HEK293 (cell line): ENCODE measurements around the gene HLA-DMA.

Experiments used
- CTCF ChIA-PET: fragments of 350-600 bp; formaldehyde crosslinking; extraction: SDS; loops from one replicate; lab custom pipeline; 2021; ENCODE audit warnings: antibody characterized with exemption; lab: Yijun Ruan, JAX
- POLR2A ChIA-PET: fragments of 300-600 bp; formaldehyde crosslinking; extraction: SDS; loops from one replicate; lab custom pipeline; 2020; ENCODE audit warnings: antibody characterized with exemption, inconsistent platforms; lab: Yijun Ruan, JAX
- H3K27ac ChIP-seq: fragments of 200-500 bp; sonication (Bioruptor generic); 2 replicates; pipeline ENCODE4 v1.5.1; 2014; ENCODE audit warnings: low read depth, low read length, control low read depth, inconsistent platforms; ENCODE audit errors: extremely low read depth
- H3K36me3 ChIP-seq, 2 experiments: fragments of 200-500 bp in 1 of 2; sonication (Bioruptor generic) in 1 of 2; 1 replicate in 1 of 2; 2 replicates in 1 of 2; pipeline ENCODE4 v1.5.1; 2014 to 2017; ENCODE audit warnings: inconsistent platforms in 2 of 2, low read length in 2 of 2; ENCODE audit not compliant: control insufficient read depth in 2 of 2, insufficient read depth in 1 of 2
- H3K4me1 ChIP-seq: fragments of 200-500 bp; sonication (Bioruptor generic); 2 replicates; pipeline ENCODE4 v1.5.1; 2014; ENCODE audit warnings: mild to moderate bottlenecking, low read length, inconsistent platforms; ENCODE audit not compliant: control insufficient read depth, insufficient read depth
- H3K4me3 ChIP-seq: 2 replicates; pipeline ENCODE4 v1.5.1; 2011; ENCODE audit warnings: low read depth, mild to moderate bottlenecking, control low read depth, low read length, moderate library complexity
- H3K9me3 ChIP-seq: fragments of 200-500 bp; sonication (Bioruptor generic); 2 replicates; pipeline ENCODE4 v1.5.1; 2014; ENCODE audit warnings: low read depth, low read length, inconsistent platforms; ENCODE audit not compliant: control insufficient read depth, insufficient read depth
- KLF10 ChIP-seq: fragments of 450-650 bp; IDR thresholded peaks from 2 replicates; pipeline ENCODE4 v1.5.1; 2018; ENCODE audit warnings: missing biosample characterization, mild to moderate bottlenecking, missing genetic modification characterization
- KLF17 ChIP-seq: fragments of 450-650 bp; formaldehyde crosslinking; IDR thresholded peaks from 2 replicates; pipeline ENCODE4 v1.5.1; 2016; ENCODE audit warnings: missing biosample characterization, missing genetic modification characterization
- OSR2 ChIP-seq: fragments of 450-650 bp; formaldehyde crosslinking; IDR thresholded peaks from 2 replicates; pipeline ENCODE4 v1.5.1; 2016; ENCODE audit warnings: missing biosample characterization, missing genetic modification characterization
- YY2 ChIP-seq: fragments of 450-650 bp; formaldehyde crosslinking; IDR thresholded peaks from 2 replicates; pipeline ENCODE4 v1.5.1; 2016; ENCODE audit warnings: missing biosample characterization, missing genetic modification characterization
- ZNF148 ChIP-seq: fragments of 450-650 bp; formaldehyde crosslinking; IDR thresholded peaks from 2 replicates; pipeline ENCODE4 v1.5.0; 2017; ENCODE audit warnings: missing biosample characterization, missing genetic modification characterization, borderline replicate concordance
- ZNF211 ChIP-seq: fragments of 450-650 bp; formaldehyde crosslinking; IDR thresholded peaks from 2 replicates; pipeline ENCODE4 v1.5.1; 2016; ENCODE audit warnings: low read depth, missing biosample characterization, missing genetic modification characterization
- ZNF311 ChIP-seq: fragments of 450-650 bp; formaldehyde crosslinking; IDR thresholded peaks from 2 replicates; pipeline ENCODE4 v1.5.1; 2017; ENCODE audit warnings: missing biosample characterization, missing genetic modification characterization, borderline replicate concordance
- ZNF362 ChIP-seq: fragments of 450-650 bp; formaldehyde crosslinking; IDR thresholded peaks from 2 replicates; pipeline ENCODE4 v1.5.1; 2016; ENCODE audit warnings: missing biosample characterization, missing genetic modification characterization
- ZNF501 ChIP-seq: fragments of 450-650 bp; formaldehyde crosslinking; IDR thresholded peaks from 2 replicates; pipeline ENCODE4 v1.5.1; 2016; ENCODE audit warnings: missing biosample characterization, missing genetic modification characterization
- ZNF654 ChIP-seq: fragments of 450-650 bp; formaldehyde crosslinking; IDR thresholded peaks from 2 replicates; pipeline ENCODE4 v1.5.1; 2016; ENCODE audit warnings: low read depth, missing biosample characterization, missing genetic modification characterization
- ZNF670 ChIP-seq: fragments of 450-650 bp; formaldehyde crosslinking; IDR thresholded peaks from 2 replicates; pipeline ENCODE4 v1.5.1; 2016; ENCODE audit warnings: missing biosample characterization, missing genetic modification characterization, low read depth
- ZSCAN4 ChIP-seq: fragments of 450-650 bp; formaldehyde crosslinking; IDR thresholded peaks from 2 replicates; pipeline ENCODE4 v1.5.1; 2017; ENCODE audit warnings: missing biosample characterization, missing genetic modification characterization
- TF ChIP-seq, protein P1 (sequence below): fragments of 450-650 bp; formaldehyde crosslinking; IDR thresholded peaks from 2 replicates; pipeline ENCODE4 v1.5.1; 2016; ENCODE audit warnings: missing biosample characterization, missing genetic modification characterization

HLA-DMA gene

GRCh38 chr6:32937230-32937633, 15.7 kb downstream of the HLA-DMA start:
- CTCF ChIA-PET: interaction anchor here (1.0 to 10.3 kb wide), 3 partner anchors 11 to 47 kb away, joined by 3 to 109 read pairs (median 67); partner anchors contain the start of gene HLA-DMA
- Histone ChIP-seq H3K4me1 (no peaks in the 10 kb centered on the region), H3K4me3 (no peak overlapping the region)
- POLR2A ChIA-PET: interaction anchor here (2.1 kb wide), 1 partner anchor 43 kb away, joined by 6 read pairs; no protein-coding TSS in a partner anchor
- TF ChIP-seq ZNF148 (tag by site-specific recombination): no peak
- no peak for TF ChIP-seq YY2 (tag by site-specific recombination)
- TF ChIP-seq ZNF501 (tag by site-specific recombination): no peak
- TF ChIP-seq, all 188 proteins: peak for 0
- Histone ChIP-seq H3K36me3 (no peaks in the 10 kb centered on the region), H3K27ac (no peak overlapping the region), H3K9me3 (no peaks in the 10 kb centered on the region)

GRCh38 chr6:32936239-32937152, 16.4 kb downstream of the HLA-DMA start:
- POLR2A ChIA-PET: interaction anchor here (1.5 to 2.1 kb wide), 3 partner anchors 35 to 46 kb away, joined by 4 to 6 read pairs (median 5); no protein-coding TSS in a partner anchor

More at GRCh38 chr6:32936239-32937152, 16.4 kb downstream of the HLA-DMA start:
- no peaks in the 10 kb centered on the region for H3K4me1 ChIP-seq
- no peaks in the 10 kb centered on the region for H3K36me3 ChIP-seq
- no peak for TF ChIP-seq ZNF211 (tag by site-specific recombination)
- no peak for TF ChIP-seq ZNF311 (tag by site-specific recombination)
- TF ChIP-seq OSR2 (tag by site-specific recombination): no peak
- TF ChIP-seq ZNF670: no peak
- TF ChIP-seq, protein P1, sequence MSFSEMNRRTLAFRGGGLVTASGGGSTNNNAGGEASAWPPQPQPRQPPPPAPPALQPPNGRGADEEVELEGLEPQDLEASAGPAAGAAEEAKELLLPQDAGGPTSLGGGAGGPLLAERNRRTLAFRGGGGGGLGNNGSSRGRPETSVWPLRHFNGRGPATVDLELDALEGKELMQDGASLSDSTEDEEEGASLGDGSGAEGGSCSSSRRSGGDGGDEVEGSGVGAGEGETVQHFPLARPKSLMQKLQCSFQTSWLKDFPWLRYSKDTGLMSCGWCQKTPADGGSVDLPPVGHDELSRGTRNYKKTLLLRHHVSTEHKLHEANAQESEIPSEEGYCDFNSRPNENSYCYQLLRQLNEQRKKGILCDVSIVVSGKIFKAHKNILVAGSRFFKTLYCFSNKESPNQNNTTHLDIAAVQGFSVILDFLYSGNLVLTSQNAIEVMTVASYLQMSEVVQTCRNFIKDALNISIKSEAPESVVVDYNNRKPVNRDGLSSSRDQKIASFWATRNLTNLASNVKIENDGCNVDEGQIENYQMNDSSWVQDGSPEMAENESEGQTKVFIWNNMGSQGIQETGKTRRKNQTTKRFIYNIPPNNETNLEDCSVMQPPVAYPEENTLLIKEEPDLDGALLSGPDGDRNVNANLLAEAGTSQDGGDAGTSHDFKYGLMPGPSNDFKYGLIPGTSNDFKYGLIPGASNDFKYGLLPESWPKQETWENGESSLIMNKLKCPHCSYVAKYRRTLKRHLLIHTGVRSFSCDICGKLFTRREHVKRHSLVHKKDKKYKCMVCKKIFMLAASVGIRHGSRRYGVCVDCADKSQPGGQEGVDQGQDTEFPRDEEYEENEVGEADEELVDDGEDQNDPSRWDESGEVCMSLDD (tag by site-specific recombination): no peak
- TF ChIP-seq KLF10 (tag by site-specific recombination): no peak
- TF ChIP-seq ZNF654: no peak
- no peak for TF ChIP-seq KLF17 (tag by site-specific recombination)
- TF ChIP-seq ZNF362 (tag by site-specific recombination): no peak
- TF ChIP-seq ZSCAN4 (tag by site-specific recombination): no peak
- no peak for TF ChIP-seq ZNF501 (tag by site-specific recombination)
- TF ChIP-seq, all 188 proteins: peak for 0
- Histone ChIP-seq H3K9me3 (no peaks in the 10 kb centered on the region), H3K4me3 (no peak overlapping the region), H3K27ac (no peak overlapping the region)
- CTCF ChIA-PET: interaction anchor here (0.6 to 10.3 kb wide), 8 partner anchors 7 to 75 kb away, joined by 3 to 250 read pairs (median 38); partner anchors contain the start of gene HLA-DMA
